ENCODE measurements around the gene PKD1. TPM values are rescaled to one million over a fixed set of nuclear protein-coding genes. Genes with fewer than 3 reads are reported as not detected.
"Not testable (repeated sequence)": the region's sequence is repeated elsewhere in the genome, so short reads cannot be mapped to it uniquely, and the experiment has no call there.

PKD1 gene
- total RNA-seq, 1 donor from 2014 or later, result 628 TPM

DNA sequence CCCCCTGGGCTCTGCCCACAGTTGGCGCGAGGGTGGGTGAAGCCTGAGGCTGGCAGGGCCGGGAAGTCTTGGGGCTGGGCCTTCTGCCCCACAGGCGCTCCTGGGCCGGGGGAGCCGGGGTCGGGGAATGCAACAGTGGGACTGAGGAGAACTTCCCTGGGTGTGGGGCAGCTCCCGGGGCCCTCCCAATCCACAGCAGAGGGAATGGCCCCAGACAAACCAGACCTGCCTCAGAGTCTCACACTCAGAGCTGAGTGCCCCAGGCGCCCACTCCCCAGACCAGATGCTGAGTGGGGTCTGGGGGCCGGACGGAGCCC lies 11.4 kb downstream of the PKD1 start:
- not testable (repeated sequence) for DNase-seq; H3K27ac Mint-ChIP-seq (ENCODE audit: unreplicated experiment); H3K36me3 Mint-ChIP-seq (ENCODE audit: unreplicated experiment); H3K27me3 Mint-ChIP-seq (ENCODE audit: unreplicated experiment); H3K9me3 Mint-ChIP-seq (ENCODE audit: unreplicated experiment); H3K4me3 Mint-ChIP-seq (ENCODE audit: unreplicated experiment)
- peaks cover 12% of the 10 kb centered on the region for H3K4me1 Mint-ChIP-seq (ENCODE audit: low read depth, unreplicated experiment)

- H3K27ac Mint-ChIP-seq (ENCODE audit: unreplicated experiment); H3K4me3 Mint-ChIP-seq (ENCODE audit: unreplicated experiment); H3K36me3 Mint-ChIP-seq (ENCODE audit: unreplicated experiment); DNase-seq; H3K9me3 Mint-ChIP-seq (ENCODE audit: unreplicated experiment); H3K27me3 Mint-ChIP-seq (ENCODE audit: unreplicated experiment): not testable (repeated sequence)
- peaks cover 12% of the 10 kb centered on the region for H3K4me1 Mint-ChIP-seq (ENCODE audit: low read depth, unreplicated experiment)
These were observed 11.9 kb downstream of the PKD1 start for GRCh38 chr16:2123706-2124376.

DNA sequence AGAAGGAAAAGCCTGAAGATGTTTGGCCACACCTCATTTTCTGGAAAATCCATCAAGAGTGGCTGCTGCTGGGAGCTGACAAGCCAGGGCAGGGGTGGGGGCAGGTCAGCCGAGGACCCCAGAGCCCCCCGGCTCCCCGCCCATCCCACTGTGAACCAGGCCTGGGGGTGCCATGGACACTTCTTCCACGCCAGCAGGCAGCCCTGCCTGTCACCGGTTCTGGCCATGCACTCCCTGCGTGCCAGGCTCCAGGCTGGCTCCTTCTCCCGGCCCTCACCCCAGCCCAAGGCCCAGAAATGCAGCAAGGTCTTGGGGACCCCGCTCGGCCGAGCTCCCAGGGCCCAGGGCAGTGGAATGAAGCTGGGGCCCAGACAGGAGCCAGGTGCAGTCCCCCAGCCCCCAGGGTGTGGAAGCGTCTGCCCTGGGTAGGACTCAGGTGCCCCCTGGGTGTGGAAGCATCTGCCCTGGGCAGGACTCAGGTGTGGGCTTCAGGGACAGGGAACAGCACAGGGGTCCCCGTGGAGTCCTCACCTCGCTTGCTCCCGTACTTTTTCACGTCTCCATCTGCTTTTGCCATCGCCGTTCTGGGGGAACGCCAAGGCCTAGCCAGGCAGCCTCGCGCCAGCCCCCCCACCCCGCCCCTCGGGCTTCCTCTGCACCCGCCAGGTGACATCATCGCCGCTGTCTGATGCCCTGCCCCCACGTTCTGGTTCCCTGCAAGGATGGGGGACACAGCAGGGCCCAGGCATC lies 12.6 kb downstream of the PKD1 start:
- not testable (repeated sequence) for H3K9me3 Mint-ChIP-seq (ENCODE audit: unreplicated experiment); H3K27ac Mint-ChIP-seq (ENCODE audit: unreplicated experiment); H3K36me3 Mint-ChIP-seq (ENCODE audit: unreplicated experiment); H3K27me3 Mint-ChIP-seq (ENCODE audit: unreplicated experiment); DNase-seq; H3K4me3 Mint-ChIP-seq (ENCODE audit: unreplicated experiment)
- H3K4me1 Mint-ChIP-seq (ENCODE audit: low read depth, unreplicated experiment), result peaks cover 11% of the 10 kb centered on the region

DNA sequence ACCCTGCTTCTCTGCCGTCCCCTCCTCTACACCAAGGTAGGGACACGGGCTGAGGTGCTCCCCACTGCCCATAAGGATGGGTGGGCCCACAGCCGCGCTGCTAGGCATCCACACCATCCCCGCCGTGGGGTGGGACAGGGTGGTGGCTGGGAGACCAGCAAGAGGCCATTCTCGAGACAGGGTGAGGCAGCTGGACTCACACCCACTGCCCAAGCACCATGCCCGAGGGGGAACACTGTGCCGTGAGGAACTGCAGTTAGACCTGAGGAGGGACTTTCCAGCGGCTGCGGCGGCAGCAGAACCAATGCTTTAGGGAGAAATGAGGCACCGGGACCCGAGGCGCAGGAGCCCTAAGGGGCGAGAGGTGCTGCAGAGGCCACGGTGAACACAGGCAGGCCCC lies 13.3 kb downstream of the PKD1 start:
- DNase-seq, result no peak
- no peak overlapping the region for H3K4me3 Mint-ChIP-seq (ENCODE audit: unreplicated experiment)
- H3K27me3 Mint-ChIP-seq (ENCODE audit: unreplicated experiment), result peaks cover 2% of the 10 kb centered on the region
- peak overlapping the region; percentile 55 for H3K27ac Mint-ChIP-seq (ENCODE audit: unreplicated experiment)
- peaks cover 11% of the 10 kb centered on the region for H3K4me1 Mint-ChIP-seq (ENCODE audit: low read depth, unreplicated experiment)
- H3K9me3 Mint-ChIP-seq (ENCODE audit: unreplicated experiment), result peaks cover 8% of the 10 kb centered on the region
- TF ChIP-seq, protein P1, sequence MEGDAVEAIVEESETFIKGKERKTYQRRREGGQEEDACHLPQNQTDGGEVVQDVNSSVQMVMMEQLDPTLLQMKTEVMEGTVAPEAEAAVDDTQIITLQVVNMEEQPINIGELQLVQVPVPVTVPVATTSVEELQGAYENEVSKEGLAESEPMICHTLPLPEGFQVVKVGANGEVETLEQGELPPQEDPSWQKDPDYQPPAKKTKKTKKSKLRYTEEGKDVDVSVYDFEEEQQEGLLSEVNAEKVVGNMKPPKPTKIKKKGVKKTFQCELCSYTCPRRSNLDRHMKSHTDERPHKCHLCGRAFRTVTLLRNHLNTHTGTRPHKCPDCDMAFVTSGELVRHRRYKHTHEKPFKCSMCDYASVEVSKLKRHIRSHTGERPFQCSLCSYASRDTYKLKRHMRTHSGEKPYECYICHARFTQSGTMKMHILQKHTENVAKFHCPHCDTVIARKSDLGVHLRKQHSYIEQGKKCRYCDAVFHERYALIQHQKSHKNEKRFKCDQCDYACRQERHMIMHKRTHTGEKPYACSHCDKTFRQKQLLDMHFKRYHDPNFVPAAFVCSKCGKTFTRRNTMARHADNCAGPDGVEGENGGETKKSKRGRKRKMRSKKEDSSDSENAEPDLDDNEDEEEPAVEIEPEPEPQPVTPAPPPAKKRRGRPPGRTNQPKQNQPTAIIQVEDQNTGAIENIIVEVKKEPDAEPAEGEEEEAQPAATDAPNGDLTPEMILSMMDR (IDR thresholded peaks at IDR 0.05; ENCODE audit: partially characterized antibody, unreplicated experiment), result no peak
- no peaks in the 10 kb centered on the region for H3K36me3 Mint-ChIP-seq (ENCODE audit: unreplicated experiment)

DNA sequence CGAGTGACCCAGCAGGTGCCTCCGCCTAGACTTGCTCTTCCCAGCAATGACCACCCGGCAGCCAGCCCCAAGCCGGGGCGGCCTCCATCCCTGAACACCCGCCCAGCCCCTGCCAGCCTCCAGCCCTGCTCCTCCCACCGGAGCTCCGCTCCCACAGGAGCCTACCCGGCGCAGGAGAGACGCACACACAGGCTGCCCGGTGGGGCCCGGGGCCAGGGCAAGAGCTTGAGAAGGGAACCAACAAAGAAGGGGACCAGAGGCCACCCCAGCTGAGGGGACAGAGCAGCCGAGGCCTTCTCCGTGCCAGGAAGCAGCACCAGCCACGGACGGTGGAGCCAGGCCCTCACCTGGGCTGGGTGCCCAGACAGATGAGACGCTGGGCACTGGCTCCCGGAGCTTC lies 13.8 kb downstream of the PKD1 start:
- Mint-ChIP-seq H3K4me1 (ENCODE audit: low read depth, unreplicated experiment) (peaks cover 8% of the 10 kb centered on the region), H3K27ac (ENCODE audit: unreplicated experiment) (no peak overlapping the region), H3K36me3 (ENCODE audit: unreplicated experiment) (no peaks in the 10 kb centered on the region), H3K27me3 (ENCODE audit: unreplicated experiment) (peaks cover 2% of the 10 kb centered on the region), H3K9me3 (ENCODE audit: unreplicated experiment) (peaks cover 8% of the 10 kb centered on the region), H3K4me3 (ENCODE audit: unreplicated experiment) (no peak overlapping the region)
- DNase-seq, result no peak
- TF ChIP-seq, protein P1 (IDR thresholded peaks at IDR 0.05; ENCODE audit: partially characterized antibody, unreplicated experiment), result no peak

GRCh38 chr16:2121325-2121724 lies 14.4 kb downstream of the PKD1 start:
- not testable (repeated sequence) for H3K4me1 Mint-ChIP-seq (ENCODE audit: low read depth, unreplicated experiment); H3K36me3 Mint-ChIP-seq (ENCODE audit: unreplicated experiment); H3K27me3 Mint-ChIP-seq (ENCODE audit: unreplicated experiment); DNase-seq; H3K9me3 Mint-ChIP-seq (ENCODE audit: unreplicated experiment)
- Mint-ChIP-seq H3K27ac (ENCODE audit: unreplicated experiment) (peak overlapping the region; percentile 36), H3K4me3 (ENCODE audit: unreplicated experiment) (peak overlapping the region; percentile 28)

GRCh38 chr16:2117960-2118722 lies 17.6 kb downstream of the PKD1 start:
- not testable (repeated sequence) for H3K4me3 Mint-ChIP-seq (ENCODE audit: unreplicated experiment); H3K9me3 Mint-ChIP-seq (ENCODE audit: unreplicated experiment); H3K27ac Mint-ChIP-seq (ENCODE audit: unreplicated experiment); H3K4me1 Mint-ChIP-seq (ENCODE audit: low read depth, unreplicated experiment); DNase-seq; H3K27me3 Mint-ChIP-seq (ENCODE audit: unreplicated experiment); H3K36me3 Mint-ChIP-seq (ENCODE audit: unreplicated experiment)

GRCh38 chr16:2117341-2117740 lies 18.4 kb downstream of the PKD1 start:
- H3K4me1 Mint-ChIP-seq (ENCODE audit: low read depth, unreplicated experiment); H3K9me3 Mint-ChIP-seq (ENCODE audit: unreplicated experiment); H3K36me3 Mint-ChIP-seq (ENCODE audit: unreplicated experiment); H3K4me3 Mint-ChIP-seq (ENCODE audit: unreplicated experiment); DNase-seq; H3K27ac Mint-ChIP-seq (ENCODE audit: unreplicated experiment); H3K27me3 Mint-ChIP-seq (ENCODE audit: unreplicated experiment): not testable (repeated sequence)

DNA sequence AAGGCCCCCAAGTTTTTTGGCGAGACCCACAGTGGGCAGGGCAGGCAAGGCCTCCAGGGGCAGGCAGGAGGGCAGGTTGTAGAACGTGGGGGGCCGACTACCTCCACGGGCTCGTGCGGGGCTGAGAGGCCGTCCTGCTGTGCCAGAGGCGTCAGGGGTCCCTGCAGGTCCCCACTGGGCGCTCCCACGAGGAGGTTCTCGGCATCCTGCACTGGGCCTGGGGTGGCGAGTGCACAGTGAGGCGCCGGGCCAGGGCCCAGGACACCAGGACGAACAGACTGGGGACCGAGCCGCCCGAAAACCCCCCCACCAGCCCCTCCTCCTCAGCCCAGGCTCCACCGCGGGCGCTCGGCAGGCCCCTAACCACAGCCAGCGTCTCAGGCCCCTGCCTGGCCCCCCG lies 19.3 kb downstream of the PKD1 start:
- H3K4me1 Mint-ChIP-seq (ENCODE audit: low read depth, unreplicated experiment); H3K36me3 Mint-ChIP-seq (ENCODE audit: unreplicated experiment); DNase-seq; H3K27me3 Mint-ChIP-seq (ENCODE audit: unreplicated experiment); H3K4me3 Mint-ChIP-seq (ENCODE audit: unreplicated experiment); H3K27ac Mint-ChIP-seq (ENCODE audit: unreplicated experiment); H3K9me3 Mint-ChIP-seq (ENCODE audit: unreplicated experiment): not testable (repeated sequence)
